ENCODE results near the gene SHKBP1. TPM values are rescaled to one million over a fixed set of nuclear protein-coding genes. Genes with fewer than 3 reads are reported as not detected.

Gene SHKBP1
- total and polyA plus RNA-seq, 2 of the 4 experiments (the other 2 are of a cell fraction) = 15.6 to 94.0 TPM

GRCh38 chr19:40583283-40583682 lies 6.6 kb downstream of the SHKBP1 start:
- Histone ChIP-seq H4K8ac (ENCODE audit: low read depth in 2 of 2, low read length in 2 of 2) (no peak overlapping the region), H3K4ac (ENCODE audit: low read depth, low read length) (no peak overlapping the region), H2AFZ (replicated peaks; ENCODE audit: low read length, poor library complexity) (no peak overlapping the region), H3K4me1 (ENCODE audit: control insufficient read depth, insufficient read depth, low read length) (no peaks in the 10 kb centered on the region; the same call in 1 of the 2 replicates), H4K20me1 (ENCODE audit: insufficient read depth, low read length) (no peaks in the 10 kb centered on the region; the same call in 1 of the 2 replicates), H3K56ac (ENCODE audit: extremely low read depth, insufficient read depth, low read length) (no peak overlapping the region), H2BK5ac (ENCODE audit: low read depth, low read length, poor library complexity, severe bottlenecking) (no peak overlapping the region), H3K4me3 (ENCODE audit: insufficient read depth, low read depth, low read length) (no peak overlapping the region), H3K36me3 (ENCODE audit: control insufficient read depth, insufficient read depth, low read length) (peaks cover 56% of the 10 kb centered on the region), H4K5ac (ENCODE audit: low read depth, low read length) (no peak overlapping the region), H2AK5ac (ENCODE audit: low read depth, low read length) (no peak overlapping the region), H3K9ac (ENCODE audit: low read depth, low read length) (no peak overlapping the region), H2BK20ac (ENCODE audit: low read depth, low read length) (no peak overlapping the region), H3K27ac (ENCODE audit: insufficient read depth, low read length) (no peak overlapping the region), H3K23ac (ENCODE audit: low read depth, low read length) (no peak overlapping the region), H3K4me2 (ENCODE audit: low read depth, low read length) (no peak overlapping the region), H3K18ac (ENCODE audit: low read depth, low read length) (no peak overlapping the region), H3K9me1 (ENCODE audit: insufficient read depth, low read length) (peaks cover 3% of the 10 kb centered on the region; the same call in 1 of the 2 replicates), H2BK15ac (ENCODE audit: low read depth, low read length) (no peak overlapping the region), H3K9me3 (ENCODE audit: control insufficient read depth, insufficient read depth, low read length) (no peaks in the 10 kb centered on the region), H4K91ac (ENCODE audit: insufficient read depth, low read depth, low read length) (no peak overlapping the region), H3K27me3 (ENCODE audit: control insufficient read depth, insufficient read depth, low read length) (no peaks in the 10 kb centered on the region), H3K14ac (replicated peaks; ENCODE audit: low read depth, low read length) (no peak overlapping the region), H2BK120ac (ENCODE audit: low read depth, low read length) (no peak overlapping the region), H3K79me1 (ENCODE audit: low read depth in 1 of 2, low read length in 2 of 2) (peaks cover 0 to 9% of the 10 kb centered on the region in 2 experiments; a peak in 2 of 4 replicates), H2AK9ac (replicated peaks; ENCODE audit: low read depth, low read length, poor library complexity) (no peak overlapping the region)
- WGBS, 2 experiments (ENCODE audit: extremely low coverage in 2 of 2, insufficient read length in 1 of 2) = 74% methylated on average over 6 of the region's 14 CpGs; no CpG with 5 or more reads in 1 of the 2 experiments
- TF ChIP-seq CHD1 (IDR thresholded peaks at IDR 0.05; ENCODE audit: low read depth, low read length) = no peak
- TF ChIP-seq NFE2L2 (IDR thresholded peaks at IDR 0.05; ENCODE audit: low read depth, low read length) = no peak
- TF ChIP-seq USF2 (IDR thresholded peaks at IDR 0.05; ENCODE audit: low read depth, low read length) = no peak
- no peak for TF ChIP-seq MXI1 (IDR thresholded peaks at IDR 0.05; ENCODE audit: borderline replicate concordance, low read depth, low read length)
- no peak for TF ChIP-seq MAZ (IDR thresholded peaks at IDR 0.05; ENCODE audit: borderline replicate concordance, low read depth, low read length)
- no peak for TF ChIP-seq RAD21 (IDR thresholded peaks at IDR 0.05; ENCODE audit: low read length)
- TF ChIP-seq RFX5 (IDR thresholded peaks at IDR 0.05; ENCODE audit: low read depth, low read length) = no peak
- TF ChIP-seq CEBPB (IDR thresholded peaks at IDR 0.05; ENCODE audit: low read depth, low read length) = no peak
- no peak for TF ChIP-seq BHLHE40 (IDR thresholded peaks at IDR 0.05; ENCODE audit: low read depth, low read length)
- TF ChIP-seq POLR2A (IDR thresholded peaks at IDR 0.05; ENCODE audit: low read depth, low read length) = no peak
- TF ChIP-seq, protein P1, sequence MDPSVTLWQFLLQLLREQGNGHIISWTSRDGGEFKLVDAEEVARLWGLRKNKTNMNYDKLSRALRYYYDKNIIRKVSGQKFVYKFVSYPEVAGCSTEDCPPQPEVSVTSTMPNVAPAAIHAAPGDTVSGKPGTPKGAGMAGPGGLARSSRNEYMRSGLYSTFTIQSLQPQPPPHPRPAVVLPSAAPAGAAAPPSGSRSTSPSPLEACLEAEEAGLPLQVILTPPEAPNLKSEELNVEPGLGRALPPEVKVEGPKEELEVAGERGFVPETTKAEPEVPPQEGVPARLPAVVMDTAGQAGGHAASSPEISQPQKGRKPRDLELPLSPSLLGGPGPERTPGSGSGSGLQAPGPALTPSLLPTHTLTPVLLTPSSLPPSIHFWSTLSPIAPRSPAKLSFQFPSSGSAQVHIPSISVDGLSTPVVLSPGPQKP (IDR thresholded peaks at IDR 0.05; ENCODE audit: borderline replicate concordance, low read depth, low read length) = no peak
- TF ChIP-seq, protein P2, sequence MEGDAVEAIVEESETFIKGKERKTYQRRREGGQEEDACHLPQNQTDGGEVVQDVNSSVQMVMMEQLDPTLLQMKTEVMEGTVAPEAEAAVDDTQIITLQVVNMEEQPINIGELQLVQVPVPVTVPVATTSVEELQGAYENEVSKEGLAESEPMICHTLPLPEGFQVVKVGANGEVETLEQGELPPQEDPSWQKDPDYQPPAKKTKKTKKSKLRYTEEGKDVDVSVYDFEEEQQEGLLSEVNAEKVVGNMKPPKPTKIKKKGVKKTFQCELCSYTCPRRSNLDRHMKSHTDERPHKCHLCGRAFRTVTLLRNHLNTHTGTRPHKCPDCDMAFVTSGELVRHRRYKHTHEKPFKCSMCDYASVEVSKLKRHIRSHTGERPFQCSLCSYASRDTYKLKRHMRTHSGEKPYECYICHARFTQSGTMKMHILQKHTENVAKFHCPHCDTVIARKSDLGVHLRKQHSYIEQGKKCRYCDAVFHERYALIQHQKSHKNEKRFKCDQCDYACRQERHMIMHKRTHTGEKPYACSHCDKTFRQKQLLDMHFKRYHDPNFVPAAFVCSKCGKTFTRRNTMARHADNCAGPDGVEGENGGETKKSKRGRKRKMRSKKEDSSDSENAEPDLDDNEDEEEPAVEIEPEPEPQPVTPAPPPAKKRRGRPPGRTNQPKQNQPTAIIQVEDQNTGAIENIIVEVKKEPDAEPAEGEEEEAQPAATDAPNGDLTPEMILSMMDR (conservative IDR thresholded peaks at IDR 0.05; ENCODE audit: low read depth, low read length) = no peak
- TF ChIP-seq MAFK (IDR thresholded peaks at IDR 0.05; ENCODE audit: low read depth, low read length) = no peak
- TF ChIP-seq RCOR1 (IDR thresholded peaks at IDR 0.05; ENCODE audit: insufficient replicate concordance, low read length) = no peak
- TF ChIP-seq FOS (IDR thresholded peaks at IDR 0.05; ENCODE audit: low read depth, low read length) = no peak
- TF ChIP-seq SMC3 (IDR thresholded peaks at IDR 0.05; ENCODE audit: low read depth, low read length) = no peak
- CTCF ChIA-PET = no interaction called here
- DNase-seq (no peak), ATAC-seq (ENCODE audit: low read depth) (no peak)
- POLR2A ChIA-PET (ENCODE audit: unreplicated experiment) = no interaction called here
- no TSS peak for BruUV-seq (replicated peaks)
- dilution Hi-C loops (cut with HindIII; ENCODE audit: low sequenced_read_pairs, unreplicated experiment) (no loop called here), in situ Hi-C loops (cut with MboI; ENCODE audit: low sequenced_read_pairs) (no loop called here), intact Hi-C loops (cut with micrococcal nuclease) (no loop called here)

Measured in IMR-90 (cell line).